Activated CD8-positive, alpha-beta memory T cell treated with anti-CD3 and anti-CD28 coated beads for 36 hours (primary cell): ENCODE data around the gene STRA6. TPM values are rescaled to one million over a fixed set of nuclear protein-coding genes. Genes with fewer than 3 reads are reported as not detected.

Experiments
- CTCF ChIA-PET: fragments of 350-600 bp; sonication (Branson Sonifier 250); formaldehyde crosslinking; loops from one replicate; lab custom pipeline; 2021; ENCODE audit warnings: antibody characterized with exemption; lab: Charles Lee
- POLR2A ChIA-PET: fragments of 350-600 bp; sonication (Branson Sonifier 250); formaldehyde crosslinking; loops from one replicate; lab custom pipeline; 2021; ENCODE audit warnings: antibody characterized with exemption; lab: Charles Lee
- total RNA-seq, 2 experiments: library from RNA; stranded (reverse); gene quantifications; one replicate each; pipeline ENCODE4 v1.2.3, GENCODE V29; 2021

The STRA6 gene
- total RNA-seq, 2 experiments from 2014 or later, result not detected

- POLR2A ChIA-PET, result no interaction called here
- CTCF ChIA-PET, result no interaction called here
Observed at GRCh38 chr15:74191798-74192197, 10.8 kb downstream of the STRA6 start.

- ChIA-PET CTCF (interaction anchor here (0.9 kb wide), 1 partner anchor 11 kb away, joined by 3 read pairs; no protein-coding TSS in a partner anchor), POLR2A (no interaction called here)
Observed at GRCh38 chr15:74188216-74188615, 14.4 kb downstream of the STRA6 start.

GRCh38 chr15:74185710-74186348 lies 16.8 kb downstream of the STRA6 start:
- ChIA-PET CTCF (no interaction called here), POLR2A (no interaction called here)

GRCh38 chr15:74184582-74185091 lies 17.9 kb downstream of the STRA6 start:
- ChIA-PET CTCF (no interaction called here), POLR2A (no interaction called here)

- POLR2A ChIA-PET, result no interaction called here
- CTCF ChIA-PET, result no interaction called here
Observed at GRCh38 chr15:74182131-74182530, 20.5 kb downstream of the STRA6 start.

- CTCF ChIA-PET, result no interaction called here
- POLR2A ChIA-PET, result no interaction called here
Observed at GRCh38 chr15:74180881-74181602, 21.5 kb downstream of the STRA6 start.

GRCh38 chr15:74179983-74180880 lies 22.4 kb downstream of the STRA6 start:
- POLR2A ChIA-PET, result no interaction called here
- CTCF ChIA-PET, result no interaction called here

GRCh38 chr15:74179101-74179841 lies 23.3 kb downstream of the STRA6 start:
- POLR2A ChIA-PET, result no interaction called here
- CTCF ChIA-PET, result no interaction called here

- ChIA-PET POLR2A (no interaction called here), CTCF (no interaction called here)
Observed at GRCh38 chr15:74178326-74179100, 24.1 kb downstream of the STRA6 start.

- CTCF ChIA-PET, result no interaction called here
- POLR2A ChIA-PET, result no interaction called here
Observed at GRCh38 chr15:74176262-74177214, 26.0 kb downstream of the STRA6 start.

GRCh38 chr15:74175271-74176191 lies 27.1 kb downstream of the STRA6 start:
- POLR2A ChIA-PET, result no interaction called here
- CTCF ChIA-PET, result no interaction called here

- POLR2A ChIA-PET, result no interaction called here
- CTCF ChIA-PET, result no interaction called here
Observed at GRCh38 chr15:74174958-74175253, 27.7 kb downstream of the STRA6 start.

- ChIA-PET CTCF (no interaction called here), POLR2A (no interaction called here)
Observed at GRCh38 chr15:74174219-74174957, 28.2 kb downstream of the STRA6 start.

- POLR2A ChIA-PET, result no interaction called here
- CTCF ChIA-PET, result no interaction called here
Observed at GRCh38 chr15:74173380-74174218, 29.0 kb downstream of the STRA6 start, which contains the start of gene ISLR. Gene ISLR (plus strand): TSS chr15:74173710. CDS start chr15:74174859, 1,149 bp downstream.

- ChIA-PET POLR2A (no interaction called here), CTCF (no interaction called here)
Observed at GRCh38 chr15:74172701-74173379, 29.7 kb downstream of the STRA6 start.
